HepG2 (cell line): ENCODE results near the gene IGFN1. TPM values are rescaled to one million over a fixed set of nuclear protein-coding genes. Genes with fewer than 3 reads are reported as not detected.

Experiments used
- ATF1 ChIP-seq: IDR thresholded peaks from 2 replicates; pipeline ENCODE4 v1.6.1; 2016; ENCODE audit warnings: mild to moderate bottlenecking, control low read depth
- CHD2 ChIP-seq: IDR thresholded peaks from 2 replicates; pipeline ENCODE4 v1.6.1; 2011; ENCODE audit warnings: low read depth, low read length, improper control_type of control experiment
- HNRNPH1 ChIP-seq: fragments of 200-400 bp; formaldehyde crosslinking; optimal IDR thresholded peaks from 2 replicates; pipeline ENCODE3; 2017; ENCODE audit warnings: mild to moderate bottlenecking, low read depth, low read length
- MTF2 ChIP-seq: sonication (generic); formaldehyde crosslinking; IDR thresholded peaks from 2 replicates; pipeline ENCODE4 v1.5.0; 2020; ENCODE audit warnings: missing genetic modification reagents, borderline replicate concordance
- RELA ChIP-seq: sonication (generic); formaldehyde crosslinking; IDR thresholded peaks from 2 replicates; pipeline ENCODE4 v1.4.0; 2020; ENCODE audit warnings: missing genetic modification reagents
- SMARCC2 ChIP-seq: fragments of 450-650 bp; IDR thresholded peaks from 2 replicates; pipeline ENCODE4 v1.6.1; 2017; ENCODE audit warnings: antibody characterized with exemption, mild to moderate bottlenecking
- SNAI1 ChIP-seq: sonication (generic); formaldehyde crosslinking; IDR thresholded peaks from 2 replicates; pipeline ENCODE4 v1.5.0; 2020; ENCODE audit warnings: mild to moderate bottlenecking, missing genetic modification reagents, borderline replicate concordance
- TBL1XR1 ChIP-seq: fragments of 150-350 bp; IDR thresholded peaks from 2 replicates; pipeline ENCODE4 v1.6.1; 2014; ENCODE audit warnings: borderline replicate concordance, low read length; ENCODE audit not compliant: partially characterized antibody
- ZNF660 ChIP-seq: sonication (generic); formaldehyde crosslinking; IDR thresholded peaks from 2 replicates; pipeline ENCODE4 v1.5.1; 2020; ENCODE audit warnings: mild to moderate bottlenecking, low read depth, missing genetic modification reagents, borderline replicate concordance
- polyA plus RNA-seq, 8 experiments: library from polyadenylated mRNA; depleted of rRNA in 3 of 8; stranded (reverse) in 7 of 8; unstranded in 1 of 8; fragments of >200 nt; fragmentation: Illumina TruSeq in 4 of 8; extraction: Trizol in 4 of 8; gene quantifications; 2 replicates each; pipeline versions ENCODE4 v1.2.1 to v1.2.3, GENCODE V29; 2011 to 2016; ENCODE audit warnings: low read depth in 4 of 8, missing spikeins in 1 of 8, mixed read lengths in 1 of 8; ENCODE audit not compliant: insufficient read depth in 1 of 8
- total RNA-seq, 5 experiments: library from RNA; depleted of rRNA; stranded (reverse); fragments of >200 nt; fragmentation: Illumina TruSeq; extraction: Trizol; gene quantifications; 2 replicates each; pipeline ENCODE4 v1.2.3, GENCODE V29; 2016; ENCODE audit warnings: low read depth in 1 of 5
- TF ChIP-seq, protein P1 (sequence below): IDR thresholded peaks from 2 replicates; pipeline ENCODE4 v1.6.1; 2016; ENCODE audit warnings: low read depth, missing genetic modification reagents, missing compliant biosample characterization
- TF ChIP-seq, protein P2 (sequence below): sonication (generic); formaldehyde crosslinking; IDR thresholded peaks from 2 replicates; pipeline ENCODE4 v1.4.0; 2020; ENCODE audit warnings: mild to moderate bottlenecking, missing genetic modification reagents

The IGFN1 gene
- total and polyA plus RNA-seq, 2 of the 13 experiments (the other 11 are each of a cell fraction or from before 2014, with no cell fraction given), result 0.04 to 0.05 TPM

DNA sequence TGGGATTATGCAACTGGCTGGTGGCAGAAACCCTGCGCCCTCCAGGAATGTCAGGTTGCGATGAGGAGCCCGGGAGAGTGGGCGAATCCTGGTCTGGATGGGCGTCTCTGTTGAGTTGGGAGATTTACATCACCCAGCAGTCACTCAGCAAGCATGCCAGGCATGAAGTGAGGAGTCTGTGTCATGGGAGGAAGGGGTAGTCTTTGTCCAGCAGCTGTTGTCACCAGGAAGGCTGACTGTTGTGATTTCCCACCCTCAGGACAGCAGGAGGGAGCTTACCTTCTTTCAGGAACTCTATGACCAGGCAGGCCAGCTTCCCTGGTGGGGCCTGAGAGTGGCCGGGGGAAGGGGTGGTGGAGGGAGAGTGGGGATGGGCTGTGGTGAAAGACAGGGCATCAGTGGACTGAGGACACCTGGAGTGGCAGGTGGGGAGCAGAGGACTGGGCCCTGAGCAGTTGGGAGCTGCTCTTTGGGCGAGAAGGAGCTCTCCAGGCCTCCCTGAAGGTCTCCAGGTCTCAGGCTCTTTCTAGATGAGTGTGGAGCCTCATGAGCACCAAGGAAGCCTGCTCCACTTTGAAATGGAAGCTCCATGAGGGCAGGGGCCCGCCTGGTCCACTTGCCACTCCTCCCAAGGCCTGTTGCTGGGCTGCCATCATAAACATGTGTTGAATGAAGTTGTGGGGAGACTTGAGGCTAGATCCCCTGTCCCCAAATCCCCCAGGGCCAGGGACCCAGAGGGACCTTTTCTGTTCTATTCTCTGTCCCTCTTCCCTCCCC, 71.3 kb downstream of the IGFN1 start (continued):
- TF ChIP-seq, protein P1, sequence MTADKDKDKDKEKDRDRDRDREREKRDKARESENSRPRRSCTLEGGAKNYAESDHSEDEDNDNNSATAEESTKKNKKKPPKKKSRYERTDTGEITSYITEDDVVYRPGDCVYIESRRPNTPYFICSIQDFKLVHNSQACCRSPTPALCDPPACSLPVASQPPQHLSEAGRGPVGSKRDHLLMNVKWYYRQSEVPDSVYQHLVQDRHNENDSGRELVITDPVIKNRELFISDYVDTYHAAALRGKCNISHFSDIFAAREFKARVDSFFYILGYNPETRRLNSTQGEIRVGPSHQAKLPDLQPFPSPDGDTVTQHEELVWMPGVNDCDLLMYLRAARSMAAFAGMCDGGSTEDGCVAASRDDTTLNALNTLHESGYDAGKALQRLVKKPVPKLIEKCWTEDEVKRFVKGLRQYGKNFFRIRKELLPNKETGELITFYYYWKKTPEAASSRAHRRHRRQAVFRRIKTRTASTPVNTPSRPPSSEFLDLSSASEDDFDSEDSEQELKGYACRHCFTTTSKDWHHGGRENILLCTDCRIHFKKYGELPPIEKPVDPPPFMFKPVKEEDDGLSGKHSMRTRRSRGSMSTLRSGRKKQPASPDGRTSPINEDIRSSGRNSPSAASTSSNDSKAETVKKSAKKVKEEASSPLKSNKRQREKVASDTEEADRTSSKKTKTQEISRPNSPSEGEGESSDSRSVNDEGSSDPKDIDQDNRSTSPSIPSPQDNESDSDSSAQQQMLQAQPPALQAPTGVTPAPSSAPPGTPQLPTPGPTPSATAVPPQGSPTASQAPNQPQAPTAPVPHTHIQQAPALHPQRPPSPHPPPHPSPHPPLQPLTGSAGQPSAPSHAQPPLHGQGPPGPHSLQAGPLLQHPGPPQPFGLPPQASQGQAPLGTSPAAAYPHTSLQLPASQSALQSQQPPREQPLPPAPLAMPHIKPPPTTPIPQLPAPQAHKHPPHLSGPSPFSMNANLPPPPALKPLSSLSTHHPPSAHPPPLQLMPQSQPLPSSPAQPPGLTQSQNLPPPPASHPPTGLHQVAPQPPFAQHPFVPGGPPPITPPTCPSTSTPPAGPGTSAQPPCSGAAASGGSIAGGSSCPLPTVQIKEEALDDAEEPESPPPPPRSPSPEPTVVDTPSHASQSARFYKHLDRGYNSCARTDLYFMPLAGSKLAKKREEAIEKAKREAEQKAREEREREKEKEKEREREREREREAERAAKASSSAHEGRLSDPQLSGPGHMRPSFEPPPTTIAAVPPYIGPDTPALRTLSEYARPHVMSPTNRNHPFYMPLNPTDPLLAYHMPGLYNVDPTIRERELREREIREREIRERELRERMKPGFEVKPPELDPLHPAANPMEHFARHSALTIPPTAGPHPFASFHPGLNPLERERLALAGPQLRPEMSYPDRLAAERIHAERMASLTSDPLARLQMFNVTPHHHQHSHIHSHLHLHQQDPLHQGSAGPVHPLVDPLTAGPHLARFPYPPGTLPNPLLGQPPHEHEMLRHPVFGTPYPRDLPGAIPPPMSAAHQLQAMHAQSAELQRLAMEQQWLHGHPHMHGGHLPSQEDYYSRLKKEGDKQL (CRISPR knock-in tag), result no peak
- TF ChIP-seq RELA (CRISPR knock-in tag), result no peak
- no peak for TF ChIP-seq SNAI1 (CRISPR knock-in tag)
- TF ChIP-seq CHD2, result no peak
- TF ChIP-seq HNRNPH1, result no peak
- TF ChIP-seq, protein P2, sequence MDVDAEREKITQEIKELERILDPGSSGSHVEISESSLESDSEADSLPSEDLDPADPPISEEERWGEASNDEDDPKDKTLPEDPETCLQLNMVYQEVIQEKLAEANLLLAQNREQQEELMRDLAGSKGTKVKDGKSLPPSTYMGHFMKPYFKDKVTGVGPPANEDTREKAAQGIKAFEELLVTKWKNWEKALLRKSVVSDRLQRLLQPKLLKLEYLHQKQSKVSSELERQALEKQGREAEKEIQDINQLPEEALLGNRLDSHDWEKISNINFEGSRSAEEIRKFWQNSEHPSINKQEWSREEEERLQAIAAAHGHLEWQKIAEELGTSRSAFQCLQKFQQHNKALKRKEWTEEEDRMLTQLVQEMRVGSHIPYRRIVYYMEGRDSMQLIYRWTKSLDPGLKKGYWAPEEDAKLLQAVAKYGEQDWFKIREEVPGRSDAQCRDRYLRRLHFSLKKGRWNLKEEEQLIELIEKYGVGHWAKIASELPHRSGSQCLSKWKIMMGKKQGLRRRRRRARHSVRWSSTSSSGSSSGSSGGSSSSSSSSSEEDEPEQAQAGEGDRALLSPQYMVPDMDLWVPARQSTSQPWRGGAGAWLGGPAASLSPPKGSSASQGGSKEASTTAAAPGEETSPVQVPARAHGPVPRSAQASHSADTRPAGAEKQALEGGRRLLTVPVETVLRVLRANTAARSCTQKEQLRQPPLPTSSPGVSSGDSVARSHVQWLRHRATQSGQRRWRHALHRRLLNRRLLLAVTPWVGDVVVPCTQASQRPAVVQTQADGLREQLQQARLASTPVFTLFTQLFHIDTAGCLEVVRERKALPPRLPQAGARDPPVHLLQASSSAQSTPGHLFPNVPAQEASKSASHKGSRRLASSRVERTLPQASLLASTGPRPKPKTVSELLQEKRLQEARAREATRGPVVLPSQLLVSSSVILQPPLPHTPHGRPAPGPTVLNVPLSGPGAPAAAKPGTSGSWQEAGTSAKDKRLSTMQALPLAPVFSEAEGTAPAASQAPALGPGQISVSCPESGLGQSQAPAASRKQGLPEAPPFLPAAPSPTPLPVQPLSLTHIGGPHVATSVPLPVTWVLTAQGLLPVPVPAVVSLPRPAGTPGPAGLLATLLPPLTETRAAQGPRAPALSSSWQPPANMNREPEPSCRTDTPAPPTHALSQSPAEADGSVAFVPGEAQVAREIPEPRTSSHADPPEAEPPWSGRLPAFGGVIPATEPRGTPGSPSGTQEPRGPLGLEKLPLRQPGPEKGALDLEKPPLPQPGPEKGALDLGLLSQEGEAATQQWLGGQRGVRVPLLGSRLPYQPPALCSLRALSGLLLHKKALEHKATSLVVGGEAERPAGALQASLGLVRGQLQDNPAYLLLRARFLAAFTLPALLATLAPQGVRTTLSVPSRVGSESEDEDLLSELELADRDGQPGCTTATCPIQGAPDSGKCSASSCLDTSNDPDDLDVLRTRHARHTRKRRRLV, result no peak
- TF ChIP-seq ATF1 (CRISPR knock-in tag), result no peak
- TF ChIP-seq MTF2, result no peak
- no peak for TF ChIP-seq SMARCC2
- TF ChIP-seq TBL1XR1, result no peak
- TF ChIP-seq ZNF660 (CRISPR knock-in tag), result no peak
